ENCODE results near the gene ARSA. TPM values are rescaled to one million over a fixed set of nuclear protein-coding genes. Genes with fewer than 3 reads are reported as not detected.
"Not testable (repeated sequence)": the region's sequence is repeated elsewhere in the genome, so short reads cannot be mapped to it uniquely, and the experiment has no call there.

The ARSA gene
- polyA plus RNA-seq, 1 donor: 45.7 TPM

GRCh38 chr22:50610581-50610980, 17.4 kb downstream of the ARSA start:
- no peak for DNase-seq
- Histone ChIP-seq H3K4me3 (ENCODE audit: low read length) (no peak overlapping the region), H3K36me3 (ENCODE audit: control insufficient read depth, insufficient read depth, low read length) (no peaks in the 10 kb centered on the region), H3K27ac (ENCODE audit: low read length) (no peak overlapping the region), H3K9me3 (ENCODE audit: control insufficient read depth, low read depth, low read length) (no peaks in the 10 kb centered on the region), H3K27me3 (ENCODE audit: control insufficient read depth, insufficient read depth, low read length) (peaks cover 36% of the 10 kb centered on the region), H3K4me1 (ENCODE audit: control insufficient read depth, insufficient read depth, low read length) (peaks cover 5% of the 10 kb centered on the region)
- WGBS (ENCODE audit: insufficient coverage, low lambda C conversion rate): 83% methylated on average over 1 of the region's 17 CpGs

GRCh38 chr22:50610041-50610451, 17.9 kb downstream of the ARSA start:
- DNase-seq: no peak
- Histone ChIP-seq H3K9me3 (ENCODE audit: control insufficient read depth, low read depth, low read length) (no peaks in the 10 kb centered on the region), H3K36me3 (ENCODE audit: control insufficient read depth, insufficient read depth, low read length) (no peaks in the 10 kb centered on the region), H3K4me3 (ENCODE audit: low read length) (no peak overlapping the region), H3K27ac (ENCODE audit: low read length) (no peak overlapping the region), H3K27me3 (ENCODE audit: control insufficient read depth, insufficient read depth, low read length) (peaks cover 42% of the 10 kb centered on the region), H3K4me1 (ENCODE audit: control insufficient read depth, insufficient read depth, low read length) (peaks cover 5% of the 10 kb centered on the region)
- no CpG with 5 or more reads among the region's 11 CpGs for WGBS (ENCODE audit: insufficient coverage, low lambda C conversion rate)

GRCh38 chr22:50609599-50609998, 18.4 kb downstream of the ARSA start:
- Histone ChIP-seq H3K4me1 (ENCODE audit: control insufficient read depth, insufficient read depth, low read length) (peaks cover 5% of the 10 kb centered on the region), H3K27me3 (ENCODE audit: control insufficient read depth, insufficient read depth, low read length) (peaks cover 46% of the 10 kb centered on the region), H3K4me3 (ENCODE audit: low read length) (no peak overlapping the region), H3K9me3 (ENCODE audit: control insufficient read depth, low read depth, low read length) (no peaks in the 10 kb centered on the region), H3K36me3 (ENCODE audit: control insufficient read depth, insufficient read depth, low read length) (no peaks in the 10 kb centered on the region), H3K27ac (ENCODE audit: low read length) (no peak overlapping the region)
- DNase-seq: no peak
- no CpG with 5 or more reads among the region's 12 CpGs for WGBS (ENCODE audit: insufficient coverage, low lambda C conversion rate)

- no peaks in the 10 kb centered on the region for H3K36me3 ChIP-seq (ENCODE audit: control insufficient read depth, insufficient read depth, low read length)
- H3K4me3 ChIP-seq (ENCODE audit: low read length): no peak overlapping the region
- DNase-seq: no peak
- no CpG with 5 or more reads among the region's 10 CpGs for WGBS (ENCODE audit: insufficient coverage, low lambda C conversion rate)
- H3K27me3 ChIP-seq (ENCODE audit: control insufficient read depth, insufficient read depth, low read length): peaks cover 49% of the 10 kb centered on the region
- H3K27ac ChIP-seq (ENCODE audit: low read length): no peak overlapping the region
- peaks cover 5% of the 10 kb centered on the region for H3K4me1 ChIP-seq (ENCODE audit: control insufficient read depth, insufficient read depth, low read length)
- H3K9me3 ChIP-seq (ENCODE audit: control insufficient read depth, low read depth, low read length): no peaks in the 10 kb centered on the region
Measured at GRCh38 chr22:50608996-50609395, 19.0 kb downstream of the ARSA start.

GRCh38 chr22:50608058-50608840, 19.7 kb downstream of the ARSA start:
- H3K4me3 ChIP-seq (ENCODE audit: low read length); H3K9me3 ChIP-seq (ENCODE audit: control insufficient read depth, low read depth, low read length); H3K27ac ChIP-seq (ENCODE audit: low read length); H3K4me1 ChIP-seq (ENCODE audit: control insufficient read depth, insufficient read depth, low read length); H3K36me3 ChIP-seq (ENCODE audit: control insufficient read depth, insufficient read depth, low read length); DNase-seq: not testable (repeated sequence)
- peaks cover 57% of the 10 kb centered on the region for H3K27me3 ChIP-seq (ENCODE audit: control insufficient read depth, insufficient read depth, low read length)
- no CpG with 5 or more reads among the region's 39 CpGs for WGBS (ENCODE audit: insufficient coverage, low lambda C conversion rate)

GRCh38 chr22:50607659-50608020, 20.3 kb downstream of the ARSA start:
- Histone ChIP-seq H3K27ac (ENCODE audit: low read length) (no peak overlapping the region), H3K9me3 (ENCODE audit: control insufficient read depth, low read depth, low read length) (no peaks in the 10 kb centered on the region), H3K36me3 (ENCODE audit: control insufficient read depth, insufficient read depth, low read length) (no peaks in the 10 kb centered on the region), H3K4me3 (ENCODE audit: low read length) (no peak overlapping the region), H3K4me1 (ENCODE audit: control insufficient read depth, insufficient read depth, low read length) (peaks cover 5% of the 10 kb centered on the region), H3K27me3 (ENCODE audit: control insufficient read depth, insufficient read depth, low read length) (peaks cover 63% of the 10 kb centered on the region)
- no CpG with 5 or more reads among the region's 6 CpGs for WGBS (ENCODE audit: insufficient coverage, low lambda C conversion rate)
- no peak for DNase-seq

GRCh38 chr22:50606946-50607658, 20.9 kb downstream of the ARSA start:
- peaks cover under 1% of the 10 kb centered on the region for H3K4me1 ChIP-seq (ENCODE audit: control insufficient read depth, insufficient read depth, low read length)
- no peak for DNase-seq
- H3K9me3 ChIP-seq (ENCODE audit: control insufficient read depth, low read depth, low read length): no peaks in the 10 kb centered on the region
- no CpG with 5 or more reads among the region's 18 CpGs for WGBS (ENCODE audit: insufficient coverage, low lambda C conversion rate)
- H3K4me3 ChIP-seq (ENCODE audit: low read length): no peak overlapping the region
- H3K27me3 ChIP-seq (ENCODE audit: control insufficient read depth, insufficient read depth, low read length): peaks cover 68% of the 10 kb centered on the region
- no peaks in the 10 kb centered on the region for H3K36me3 ChIP-seq (ENCODE audit: control insufficient read depth, insufficient read depth, low read length)
- H3K27ac ChIP-seq (ENCODE audit: low read length): no peak overlapping the region

- no peaks in the 10 kb centered on the region for H3K9me3 ChIP-seq (ENCODE audit: control insufficient read depth, low read depth, low read length)
- H3K27me3 ChIP-seq (ENCODE audit: control insufficient read depth, insufficient read depth, low read length): peaks cover 73% of the 10 kb centered on the region
- no CpG with 5 or more reads among the region's 19 CpGs for WGBS (ENCODE audit: insufficient coverage, low lambda C conversion rate)
- no peaks in the 10 kb centered on the region for H3K4me1 ChIP-seq (ENCODE audit: control insufficient read depth, insufficient read depth, low read length)
- DNase-seq: no peak
- no peak overlapping the region for H3K27ac ChIP-seq (ENCODE audit: low read length)
- H3K36me3 ChIP-seq (ENCODE audit: control insufficient read depth, insufficient read depth, low read length): no peaks in the 10 kb centered on the region
- H3K4me3 ChIP-seq (ENCODE audit: low read length): no peak overlapping the region
Measured at GRCh38 chr22:50606165-50606945, 21.6 kb downstream of the ARSA start.

- no peak for DNase-seq
- peaks cover 75% of the 10 kb centered on the region for H3K27me3 ChIP-seq (ENCODE audit: control insufficient read depth, insufficient read depth, low read length)
- no CpG with 5 or more reads among the region's 20 CpGs for WGBS (ENCODE audit: insufficient coverage, low lambda C conversion rate)
Measured at GRCh38 chr22:50605613-50606074, 22.3 kb downstream of the ARSA start.

GRCh38 chr22:50605002-50605612, 22.8 kb downstream of the ARSA start:
- no peaks in the 10 kb centered on the region for H3K9me3 ChIP-seq (ENCODE audit: control insufficient read depth, low read depth, low read length)
- DNase-seq: no peak
- peaks cover 69% of the 10 kb centered on the region for H3K27me3 ChIP-seq (ENCODE audit: control insufficient read depth, insufficient read depth, low read length)
- no peaks in the 10 kb centered on the region for H3K4me1 ChIP-seq (ENCODE audit: control insufficient read depth, insufficient read depth, low read length)
- no peak overlapping the region for H3K27ac ChIP-seq (ENCODE audit: low read length)
- H3K4me3 ChIP-seq (ENCODE audit: low read length): no peak overlapping the region
- no peaks in the 10 kb centered on the region for H3K36me3 ChIP-seq (ENCODE audit: control insufficient read depth, insufficient read depth, low read length)
- WGBS (ENCODE audit: insufficient coverage, low lambda C conversion rate): no CpG with 5 or more reads among the region's 23 CpGs

More at GRCh38 chr22:50605613-50606074, 22.3 kb downstream of the ARSA start:
- no peak overlapping the region for H3K4me3 ChIP-seq (ENCODE audit: low read length)
- no peaks in the 10 kb centered on the region for H3K9me3 ChIP-seq (ENCODE audit: control insufficient read depth, low read depth, low read length)
- H3K27ac ChIP-seq (ENCODE audit: low read length): no peak overlapping the region
- no peaks in the 10 kb centered on the region for H3K4me1 ChIP-seq (ENCODE audit: control insufficient read depth, insufficient read depth, low read length)
- no peaks in the 10 kb centered on the region for H3K36me3 ChIP-seq (ENCODE audit: control insufficient read depth, insufficient read depth, low read length)
